Activated naive CD8-positive, alpha-beta T cell treated with anti-CD3 and anti-CD28 coated beads, Interleukin-2, amount 10 ng/mL, durations not matched to agents 7 days and 5 days (primary cell): ENCODE measurements around the gene HSD11B2. TPM values are rescaled to one million over a fixed set of nuclear protein-coding genes. Genes with fewer than 3 reads are reported as not detected.
"Not testable (repeated sequence)": the region's sequence is repeated elsewhere in the genome, so short reads cannot be mapped to it uniquely, and the experiment has no call there.

ENCODE experiments used
- ATAC-seq: fragments of 150-1000 bp; cut with Tn5 transposase; one replicate; pipeline ENCODE4 v1.10.0; 2021; ENCODE audit warnings: low read depth, moderate library complexity
- POLR2A ChIA-PET: fragments of 350-600 bp; sonication (Branson Sonifier 250); formaldehyde crosslinking; loops from one replicate; lab custom pipeline; 2021; ENCODE audit warnings: antibody characterized with exemption; lab: Charles Lee
- DNase-seq: peaks from one replicate; pipeline ENCODE4 v3.0.0; 2021
- H3K27ac Mint-ChIP-seq: one replicate; pipeline ENCODE4 v1.8.0; 2022; ENCODE audit warnings: mild to moderate bottlenecking, mixed read lengths
- H3K27me3 Mint-ChIP-seq: one replicate; pipeline ENCODE4 v1.8.0; 2022; ENCODE audit warnings: mild to moderate bottlenecking, moderate library complexity, mixed read lengths
- H3K36me3 Mint-ChIP-seq: one replicate; pipeline ENCODE4 v1.8.0; 2021; ENCODE audit warnings: mild to moderate bottlenecking, mixed read lengths
- H3K4me1 Mint-ChIP-seq: one replicate; pipeline ENCODE4 v1.8.0; 2021; ENCODE audit warnings: mixed read lengths
- H3K4me3 Mint-ChIP-seq: one replicate; pipeline ENCODE4 v1.8.0; 2022; ENCODE audit warnings: mild to moderate bottlenecking, moderate library complexity, mixed read lengths
- H3K9me3 Mint-ChIP-seq: one replicate; pipeline ENCODE4 v1.8.0; 2021; ENCODE audit warnings: mixed read lengths
- total RNA-seq, 2 experiments: library from RNA; stranded (reverse); gene quantifications; one replicate each; pipeline ENCODE4 v1.2.3, GENCODE V29; 2021

HSD11B2 gene
- total RNA-seq, 2 experiments from 2014 or later, result not detected

GRCh38 chr16:67415421-67415820 is 15.5 kb upstream of the HSD11B2 start:
- peak overlapping the region; percentile 38 for H3K4me3 Mint-ChIP-seq
- not testable (repeated sequence) for H3K27ac Mint-ChIP-seq

GRCh38 chr16:67415872-67416793 is 14.8 kb upstream of the HSD11B2 start, which contains the start of gene ZDHHC1:
Gene ZDHHC1, minus strand, starts transcription at chr16:67416477. Its CDS starts 8,702 bp downstream, at chr16:67407775.
- no peaks in the 10 kb centered on the region for H3K9me3 Mint-ChIP-seq
- peaks cover 40% of the 10 kb centered on the region for H3K27me3 Mint-ChIP-seq
- peak within 1 kb of the TSS; percentile 31 for H3K27ac Mint-ChIP-seq
- H3K4me3 Mint-ChIP-seq, result peak within 1 kb of the TSS; percentile 65
- H3K4me1 Mint-ChIP-seq, result peaks cover 6% of the 10 kb centered on the region
- peak; percentile 82 for ATAC-seq
- POLR2A ChIA-PET, result interaction anchor here (1.5 kb wide), 1 partner anchor 12 kb away, joined by 4 read pairs; no protein-coding TSS in a partner anchor
- peak; percentile 78 for DNase-seq
- no peaks in the 10 kb centered on the region for H3K36me3 Mint-ChIP-seq

More at GRCh38 chr16:67415421-67415820, 15.5 kb upstream of the HSD11B2 start:
- H3K4me1 Mint-ChIP-seq, POLR2A ChIA-PET, ATAC-seq, H3K36me3 Mint-ChIP-seq, DNase-seq, H3K9me3 Mint-ChIP-seq: not testable (repeated sequence)
- H3K27me3 Mint-ChIP-seq, result peaks cover 40% of the 10 kb centered on the region

GRCh38 chr16:67417333-67418061 is 13.4 kb upstream of the HSD11B2 start:
- Mint-ChIP-seq H3K27ac (no peak overlapping the region), H3K36me3 (no peaks in the 10 kb centered on the region), H3K4me1 (peaks cover 6% of the 10 kb centered on the region), H3K9me3 (no peaks in the 10 kb centered on the region), H3K27me3 (peaks cover 32% of the 10 kb centered on the region), H3K4me3 (no peak overlapping the region)
- ATAC-seq (no peak), DNase-seq (no peak)
- POLR2A ChIA-PET, result interaction anchor here (0.6 kb wide), 1 partner anchor 487 kb away, joined by 3 read pairs; no protein-coding TSS in a partner anchor

GRCh38 chr16:67419502-67419901 is 11.4 kb upstream of the HSD11B2 start:
- no peak overlapping the region for H3K27ac Mint-ChIP-seq
- POLR2A ChIA-PET, result no interaction called here
- no peaks in the 10 kb centered on the region for H3K9me3 Mint-ChIP-seq
- ATAC-seq (no peak), DNase-seq (no peak)
- H3K36me3 Mint-ChIP-seq, result no peaks in the 10 kb centered on the region
- H3K27me3 Mint-ChIP-seq, result peaks cover 36% of the 10 kb centered on the region
- peaks cover 6% of the 10 kb centered on the region for H3K4me1 Mint-ChIP-seq
- H3K4me3 Mint-ChIP-seq, result no peak overlapping the region

- peaks cover 6% of the 10 kb centered on the region for H3K4me1 Mint-ChIP-seq
- POLR2A ChIA-PET, result no interaction called here
These were observed 11.0 kb upstream of the HSD11B2 start for GRCh38 chr16:67419931-67420330.

GRCh38 chr16:67421030-67421429 is 9.9 kb upstream of the HSD11B2 start:
- POLR2A ChIA-PET, result no interaction called here
- H3K36me3 Mint-ChIP-seq, result no peaks in the 10 kb centered on the region
- H3K4me3 Mint-ChIP-seq, result no peak overlapping the region
- ATAC-seq, result no peak
- no peak overlapping the region for H3K27ac Mint-ChIP-seq
- H3K27me3 Mint-ChIP-seq, result peaks cover 29% of the 10 kb centered on the region
- peaks cover 3% of the 10 kb centered on the region for H3K4me1 Mint-ChIP-seq
- no peak for DNase-seq
- no peaks in the 10 kb centered on the region for H3K9me3 Mint-ChIP-seq

More at GRCh38 chr16:67419931-67420330, 11.0 kb upstream of the HSD11B2 start:
- peaks cover 33% of the 10 kb centered on the region for H3K27me3 Mint-ChIP-seq
- no peak for ATAC-seq
- no peak for DNase-seq
- no peaks in the 10 kb centered on the region for H3K9me3 Mint-ChIP-seq
- H3K4me3 Mint-ChIP-seq, result no peak overlapping the region
- no peak overlapping the region for H3K27ac Mint-ChIP-seq
- H3K36me3 Mint-ChIP-seq, result no peaks in the 10 kb centered on the region

GRCh38 chr16:67423015-67423414 is 7.9 kb upstream of the HSD11B2 start:
- ATAC-seq (no peak), DNase-seq (no peak)
- POLR2A ChIA-PET, result no interaction called here
- H3K4me3 Mint-ChIP-seq, result no peak overlapping the region
- H3K27me3 Mint-ChIP-seq, result peaks cover 23% of the 10 kb centered on the region
- H3K9me3 Mint-ChIP-seq, result no peaks in the 10 kb centered on the region
- no peaks in the 10 kb centered on the region for H3K4me1 Mint-ChIP-seq
- H3K27ac Mint-ChIP-seq, result no peak overlapping the region
- H3K36me3 Mint-ChIP-seq, result no peaks in the 10 kb centered on the region

GRCh38 chr16:67423611-67424260 is 7.2 kb upstream of the HSD11B2 start:
- H3K9me3 Mint-ChIP-seq, result no peaks in the 10 kb centered on the region
- POLR2A ChIA-PET, result no interaction called here
- H3K4me1 Mint-ChIP-seq, result no peaks in the 10 kb centered on the region
- H3K27ac Mint-ChIP-seq, result no peak overlapping the region
- peaks cover 27% of the 10 kb centered on the region for H3K27me3 Mint-ChIP-seq
- no peak overlapping the region for H3K4me3 Mint-ChIP-seq
- ATAC-seq (no peak), DNase-seq (no peak)
- H3K36me3 Mint-ChIP-seq, result no peaks in the 10 kb centered on the region

- no peaks in the 10 kb centered on the region for H3K4me1 Mint-ChIP-seq
- no peaks in the 10 kb centered on the region for H3K9me3 Mint-ChIP-seq
- DNase-seq, result no peak
- H3K4me3 Mint-ChIP-seq, result no peak overlapping the region
- no peaks in the 10 kb centered on the region for H3K36me3 Mint-ChIP-seq
- POLR2A ChIA-PET, result no interaction called here
- H3K27me3 Mint-ChIP-seq, result peaks cover 32% of the 10 kb centered on the region
- no peak for ATAC-seq
- H3K27ac Mint-ChIP-seq, result no peak overlapping the region
These were observed 6.7 kb upstream of the HSD11B2 start for GRCh38 chr16:67424261-67424615.

GRCh38 chr16:67425061-67425460 is 5.9 kb upstream of the HSD11B2 start:
- H3K27me3 Mint-ChIP-seq, result peaks cover 38% of the 10 kb centered on the region
- no peaks in the 10 kb centered on the region for H3K36me3 Mint-ChIP-seq
- no peaks in the 10 kb centered on the region for H3K9me3 Mint-ChIP-seq
- no peak for ATAC-seq
- no peak overlapping the region for H3K4me3 Mint-ChIP-seq
- DNase-seq, result no peak
- POLR2A ChIA-PET, result no interaction called here
- H3K4me1 Mint-ChIP-seq, result no peaks in the 10 kb centered on the region
- H3K27ac Mint-ChIP-seq, result no peak overlapping the region

- DNase-seq (no peak), ATAC-seq (no peak)
- no peaks in the 10 kb centered on the region for H3K36me3 Mint-ChIP-seq
- H3K4me1 Mint-ChIP-seq, result peaks cover 3% of the 10 kb centered on the region
- POLR2A ChIA-PET, result no interaction called here
- no peak overlapping the region for H3K4me3 Mint-ChIP-seq
- no peaks in the 10 kb centered on the region for H3K9me3 Mint-ChIP-seq
- H3K27ac Mint-ChIP-seq, result no peak overlapping the region
- H3K27me3 Mint-ChIP-seq, result peaks cover 42% of the 10 kb centered on the region
These were observed 5.3 kb upstream of the HSD11B2 start for GRCh38 chr16:67425580-67425979.

- H3K36me3 Mint-ChIP-seq, result no peaks in the 10 kb centered on the region
- no peak overlapping the region for H3K27ac Mint-ChIP-seq
- DNase-seq (no peak), ATAC-seq (no peak)
- peaks cover 42% of the 10 kb centered on the region for H3K27me3 Mint-ChIP-seq
- POLR2A ChIA-PET, result no interaction called here
- no peaks in the 10 kb centered on the region for H3K9me3 Mint-ChIP-seq
- no peak overlapping the region for H3K4me3 Mint-ChIP-seq
- H3K4me1 Mint-ChIP-seq, result peaks cover 3% of the 10 kb centered on the region
These were observed 4.9 kb upstream of the HSD11B2 start for GRCh38 chr16:67426022-67426421.

- POLR2A ChIA-PET, result no interaction called here
- H3K9me3 Mint-ChIP-seq, result no peaks in the 10 kb centered on the region
- DNase-seq, result no peak
- H3K27me3 Mint-ChIP-seq, result peaks cover 48% of the 10 kb centered on the region
- H3K36me3 Mint-ChIP-seq, result no peaks in the 10 kb centered on the region
- H3K4me1 Mint-ChIP-seq, result peaks cover 3% of the 10 kb centered on the region
- H3K27ac Mint-ChIP-seq, result no peak overlapping the region
- H3K4me3 Mint-ChIP-seq, result no peak overlapping the region
- no peak for ATAC-seq
These were observed 4.0 kb upstream of the HSD11B2 start for GRCh38 chr16:67426950-67427349.
